Choroid plexus epithelial cell (primary cell): ENCODE data around the gene CELSR2.

Experiments
- DNase-seq: peaks from one replicate; pipeline ENCODE4 v3.0.0-alpha.2; 2010; ENCODE audit warnings: low read depth
- H3K4me3 ChIP-seq: 2 replicates; pipeline ENCODE4 v1.5.1; 2011; ENCODE audit warnings: low read depth, mild to moderate bottlenecking, control low read depth, low read length, moderate library complexity
- CTCF ChIP-seq: conservative IDR thresholded peaks from 2 replicates; pipeline ENCODE4 v1.5.1; 2011; ENCODE audit warnings: low read depth, mild to moderate bottlenecking, control low read depth, inconsistent platforms, low read length, moderate library complexity

CELSR2 gene

GRCh38 chr1:109256085-109256484 is 6.7 kb downstream of the CELSR2 start:
- DNase-seq = no peak
- TF ChIP-seq CTCF = no peak
- H3K4me3 ChIP-seq = no peak overlapping the region

GRCh38 chr1:109256971-109257681 is 7.8 kb downstream of the CELSR2 start:
- no peak for TF ChIP-seq CTCF
- DNase-seq = no peak
- no peak overlapping the region for H3K4me3 ChIP-seq

- no peak overlapping the region for H3K4me3 ChIP-seq
- no peak for TF ChIP-seq CTCF
- DNase-seq = no peak
Measured at GRCh38 chr1:109257682-109258421, 8.5 kb downstream of the CELSR2 start.

GRCh38 chr1:109258481-109259466 is 9.4 kb downstream of the CELSR2 start:
- H3K4me3 ChIP-seq = no peak overlapping the region
- TF ChIP-seq CTCF = no peak
- no peak for DNase-seq

- no peak overlapping the region for H3K4me3 ChIP-seq
- DNase-seq = no peak
- TF ChIP-seq CTCF = no peak
Measured at GRCh38 chr1:109259674-109260557, 10.6 kb downstream of the CELSR2 start.

GRCh38 chr1:109261006-109261405 is 11.7 kb downstream of the CELSR2 start:
- TF ChIP-seq CTCF = no peak
- no peak for DNase-seq
- H3K4me3 ChIP-seq = no peak overlapping the region
